Common myeloid progenitor, CD34-positive (primary cell): Measurements from ENCODE around the gene VEGFD.

ENCODE experiments used
- CTCF ChIA-PET: fragments of 350-600 bp; sonication (Branson Sonifier 250); formaldehyde crosslinking; loops from one replicate; lab custom pipeline; 2021; ENCODE audit warnings: antibody characterized with exemption; lab: Charles Lee
- POLR2A ChIA-PET: fragments of 350-600 bp; sonication (Branson Sonifier 250); formaldehyde crosslinking; loops from one replicate; lab custom pipeline; 2021; ENCODE audit warnings: antibody characterized with exemption; lab: Charles Lee
- DNase-seq, 3 donors: peaks; one replicate each; pipeline versions ENCODE4 v3.0.0 to v3.0.0-alpha.2; 2013
- H3K27ac ChIP-seq, 2 experiments: 1 replicate in 1 of 2; 2 replicates in 1 of 2; pipeline ENCODE4 v1.7.0; 2013; ENCODE audit warnings: inconsistent platforms in 2 of 2, low read length in 2 of 2, mild to moderate bottlenecking in 2 of 2, low read depth in 1 of 2, moderate library complexity in 1 of 2; ENCODE audit not compliant: severe bottlenecking in 2 of 2, insufficient read depth in 1 of 2, poor library complexity in 1 of 2
- H3K27me3 ChIP-seq, 5 experiments: replicated peaks in 2 of 5; 1 replicate in 3 of 5; 2 replicates in 2 of 5; pipeline versions ENCODE4 v1.6.1 to v1.7.0; 2013; ENCODE audit warnings: low read length in 4 of 5, mild to moderate bottlenecking in 2 of 5, moderate library complexity in 2 of 5, inconsistent platforms in 1 of 5; ENCODE audit not compliant: insufficient read depth in 5 of 5, control insufficient read depth in 4 of 5
- H3K36me3 ChIP-seq, 4 experiments: 1 replicate in 2 of 4; 2 replicates in 2 of 4; pipeline versions ENCODE4 v1.6.1 to v1.7.0; 2013; ENCODE audit warnings: low read length in 3 of 4, control low read depth in 1 of 4, mild to moderate bottlenecking in 1 of 4; ENCODE audit not compliant: control insufficient read depth in 4 of 4, insufficient read depth in 4 of 4
- H3K4me1 ChIP-seq, 4 experiments: 1 replicate in 3 of 4; 2 replicates in 1 of 4; pipeline versions ENCODE4 v1.6.1 to v1.7.1; 2013; ENCODE audit warnings: low read length in 3 of 4, mild to moderate bottlenecking in 3 of 4, control low read depth in 1 of 4, inconsistent platforms in 1 of 4, moderate library complexity in 1 of 4; ENCODE audit not compliant: control insufficient read depth in 4 of 4, insufficient read depth in 4 of 4; ENCODE audit errors: control extremely low read depth in 1 of 4
- H3K4me3 ChIP-seq, 7 experiments: 1 replicate in 4 of 7; 2 replicates in 3 of 7; pipeline versions ENCODE4 v1.5.1 to v1.7.0; 2013; ENCODE audit warnings: mild to moderate bottlenecking in 7 of 7, low read length in 6 of 7, moderate library complexity in 6 of 7, inconsistent platforms in 2 of 7, low read depth in 2 of 7, control low read depth in 1 of 7; ENCODE audit not compliant: insufficient read depth in 4 of 7, control insufficient read depth in 1 of 7; ENCODE audit errors: extremely low read depth in 1 of 7
- H3K9me3 ChIP-seq, 5 experiments: 1 replicate in 4 of 5; 2 replicates in 1 of 5; pipeline versions ENCODE4 v1.6.1 to v1.7.1; 2013; ENCODE audit warnings: low read length in 4 of 5, mild to moderate bottlenecking in 2 of 5, inconsistent platforms in 1 of 5, low read depth in 1 of 5, moderate library complexity in 1 of 5; ENCODE audit not compliant: control insufficient read depth in 4 of 5, insufficient read depth in 2 of 5; ENCODE audit errors: control extremely low read depth in 1 of 5
- WGBS: methylation state at CpG from one replicate; pipeline ENCODE4 v1.1.5; 2013; ENCODE audit not compliant: insufficient coverage; 5-methylcytosine and 5-hydroxymethylcytosine counted together

VEGFD gene

GRCh38 chrX:15299941-15300851, 84.0 kb downstream of the VEGFD start:
- DNase-seq = peak; percentile 12 to 49 (median 32)
- Histone ChIP-seq H3K4me3 (no peak overlapping the region), H3K27me3 (peaks cover 0 to 8% (median 0%) of the 10 kb centered on the region in 5 experiments), H3K36me3 (no peaks in the 10 kb centered on the region), H3K27ac (no peak overlapping the region), H3K9me3 (no peaks in the 10 kb centered on the region), H3K4me1 (peaks cover 0 to 16% (median 14%) of the 10 kb centered on the region in 4 experiments)
- POLR2A ChIA-PET = no interaction called here
- WGBS = 13% methylated on average over 1 of the region's 4 CpGs
- CTCF ChIA-PET = interaction anchor here (1.0 to 3.1 kb wide), 9 partner anchors 9 to 265 kb away, joined by 3 to 14 read pairs (median 4); no protein-coding TSS in a partner anchor

GRCh38 chrX:15298780-15299179, 85.4 kb downstream of the VEGFD start:
- H3K4me1 ChIP-seq = peaks cover 0 to 16% (median 14%) of the 10 kb centered on the region in 4 experiments
- WGBS = 100% methylated on average over 2 of the region's 3 CpGs
- peaks cover 0 to 8% (median 0%) of the 10 kb centered on the region in 5 experiments for H3K27me3 ChIP-seq
- POLR2A ChIA-PET = no interaction called here
- peak overlapping the region in 3 of 7 experiments; percentile 9 to 17 (median 17) for H3K4me3 ChIP-seq
- H3K27ac ChIP-seq = peak overlapping the region in 1 of 2 experiments; percentile 30
- H3K9me3 ChIP-seq = no peaks in the 10 kb centered on the region
- no peaks in the 10 kb centered on the region for H3K36me3 ChIP-seq
- DNase-seq = no peak
- CTCF ChIA-PET = interaction anchor here (1.2 to 3.1 kb wide), 2 partner anchors 169 to 173 kb away, joined by 3 to 14 read pairs; no protein-coding TSS in a partner anchor

GRCh38 chrX:15298201-15298600, 86.0 kb downstream of the VEGFD start:
- POLR2A ChIA-PET = no interaction called here
- 33% methylated on average over 2 of the region's 2 CpGs for WGBS
- Histone ChIP-seq H3K4me3 (peak overlapping the region in 2 of 7 experiments; percentile 9 to 17), H3K27me3 (peaks cover 0 to 8% (median 0%) of the 10 kb centered on the region in 5 experiments), H3K9me3 (no peaks in the 10 kb centered on the region), H3K36me3 (no peaks in the 10 kb centered on the region), H3K4me1 (peaks cover 0 to 16% (median 14%) of the 10 kb centered on the region in 4 experiments), H3K27ac (peak overlapping the region in 1 of 2 experiments; percentile 30)
- CTCF ChIA-PET = interaction anchor here (0.9 to 3.1 kb wide), 3 partner anchors 48 to 173 kb away, joined by 3 to 14 read pairs (median 3); no protein-coding TSS in a partner anchor
- peak; percentile 1 to 15 (median 7) for DNase-seq
